ENCODE measurements around the gene PHLDA1. TPM values are rescaled to one million over a fixed set of nuclear protein-coding genes. Genes with fewer than 3 reads are reported as not detected.
A peak's percentile ranks its signal among the peaks of the same experiment; 100 is the strongest.

Gene PHLDA1
- total and polyA plus RNA-seq, 2 of the 13 experiments (the other 11 are each of a cell fraction or from before 2014, with no cell fraction given), result 33.8 to 41.0 TPM

DNA sequence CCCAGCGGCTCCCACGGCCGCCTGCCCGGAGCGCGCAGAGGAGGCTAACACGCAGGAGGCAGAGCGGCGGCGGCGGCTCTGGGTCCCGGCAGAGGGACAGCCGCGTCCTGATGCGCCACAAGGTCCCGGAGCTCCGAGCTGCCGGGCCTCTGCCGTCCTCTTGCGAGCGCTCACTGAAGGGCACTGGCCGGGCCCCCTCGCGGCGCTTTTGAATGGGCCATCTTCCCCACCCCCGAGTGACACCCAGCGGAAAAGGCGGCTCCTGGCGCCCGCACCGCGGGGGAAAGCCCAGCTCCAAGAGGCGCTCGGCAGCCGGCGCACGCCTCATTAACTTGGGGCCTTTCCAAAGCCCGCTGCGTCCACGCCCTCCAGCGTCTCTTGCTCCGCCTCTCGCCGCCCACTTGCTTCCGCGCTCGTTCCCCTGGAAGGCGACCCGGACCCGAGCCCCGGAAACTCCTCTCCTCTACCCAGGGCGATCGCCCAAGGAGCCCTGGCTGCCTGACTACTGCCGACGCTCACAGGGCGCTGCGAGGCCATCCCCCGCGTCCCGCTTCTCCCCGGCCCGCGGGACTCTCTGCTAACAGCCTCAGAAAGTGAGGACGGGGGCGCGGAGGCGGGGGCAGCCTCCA is at the start of gene PHLDA1 (continued):
- TF ChIP-seq HOXA5 (CRISPR knock-in tag; IDR thresholded peaks at IDR 0.05) (peak; percentile 94), GATAD2A (CRISPR knock-in tag; IDR thresholded peaks at IDR 0.05) (peak; percentile 63), YEATS4 (CRISPR knock-in tag; IDR thresholded peaks at IDR 0.05; ENCODE audit: borderline replicate concordance) (peak; percentile 73; the same call in 1 of the 2 replicates), SIN3A (IDR thresholded peaks at IDR 0.05; ENCODE audit: borderline replicate concordance, low read depth, low read length) (no peak; the same call in 1 of the 2 replicates), KDM3A (CRISPR knock-in tag; IDR thresholded peaks at IDR 0.05; ENCODE audit: low read depth) (peak; percentile 57; the same call in 1 of the 2 replicates), ZNF143 (CRISPR knock-in tag; IDR thresholded peaks at IDR 0.05) (no peak), ZNF790 (CRISPR knock-in tag; IDR thresholded peaks at IDR 0.05; ENCODE audit: borderline replicate concordance) (no peak), ZFP82 (CRISPR knock-in tag; IDR thresholded peaks at IDR 0.05; ENCODE audit: borderline replicate concordance) (peak; percentile 37; the same call in 1 of the 2 replicates), ZNF547 (CRISPR knock-in tag; IDR thresholded peaks at IDR 0.05) (peak; percentile 67), NFE2L1 (CRISPR knock-in tag; IDR thresholded peaks at IDR 0.05; ENCODE audit: borderline replicate concordance) (no peak), ZNF770 (CRISPR knock-in tag; IDR thresholded peaks at IDR 0.05) (peak; percentile 78), NR3C1 (CRISPR knock-in tag; IDR thresholded peaks at IDR 0.05) (no peak), ZMYM2 (CRISPR knock-in tag; IDR thresholded peaks at IDR 0.05) (no peak), MNT (IDR thresholded peaks at IDR 0.05) (peak; percentile 28; the same call in 1 of the 2 replicates), ZNF280D (CRISPR knock-in tag; IDR thresholded peaks at IDR 0.05) (0 out of 2 replicates have a peak, but pooled peaks have one; percentile 24), TEAD2 (CRISPR knock-in tag; IDR thresholded peaks at IDR 0.05) (0 out of 2 replicates have a peak, but pooled peaks have one; percentile 28), RBAK (CRISPR knock-in tag; IDR thresholded peaks at IDR 0.05) (no peak), ZNF878 (CRISPR knock-in tag; IDR thresholded peaks at IDR 0.05) (peak; percentile 98), SRSF4 (IDR thresholded peaks at IDR 0.05; ENCODE audit: low read depth, low read length, poor library complexity, severe bottlenecking) (peak; percentile 98), CHD4 (IDR thresholded peaks at IDR 0.05; ENCODE audit: borderline replicate concordance, low read length) (no peak), ZNF780A (CRISPR knock-in tag; IDR thresholded peaks at IDR 0.05) (peak; percentile 85)
- TF ChIP-seq, protein P1, sequence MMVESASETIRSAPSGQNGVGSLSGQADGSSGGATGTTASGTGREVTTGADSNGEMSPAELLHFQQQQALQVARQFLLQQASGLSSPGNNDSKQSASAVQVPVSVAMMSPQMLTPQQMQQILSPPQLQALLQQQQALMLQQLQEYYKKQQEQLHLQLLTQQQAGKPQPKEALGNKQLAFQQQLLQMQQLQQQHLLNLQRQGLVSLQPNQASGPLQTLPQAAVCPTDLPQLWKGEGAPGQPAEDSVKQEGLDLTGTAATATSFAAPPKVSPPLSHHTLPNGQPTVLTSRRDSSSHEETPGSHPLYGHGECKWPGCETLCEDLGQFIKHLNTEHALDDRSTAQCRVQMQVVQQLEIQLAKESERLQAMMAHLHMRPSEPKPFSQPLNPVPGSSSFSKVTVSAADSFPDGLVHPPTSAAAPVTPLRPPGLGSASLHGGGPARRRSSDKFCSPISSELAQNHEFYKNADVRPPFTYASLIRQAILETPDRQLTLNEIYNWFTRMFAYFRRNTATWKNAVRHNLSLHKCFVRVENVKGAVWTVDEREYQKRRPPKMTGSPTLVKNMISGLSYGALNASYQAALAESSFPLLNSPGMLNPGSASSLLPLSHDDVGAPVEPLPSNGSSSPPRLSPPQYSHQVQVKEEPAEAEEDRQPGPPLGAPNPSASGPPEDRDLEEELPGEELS (CRISPR knock-in tag; IDR thresholded peaks at IDR 0.05), result peak; percentile 75; the same call in 1 of the 2 replicates
